22Rv1 (cell line): Measurements from ENCODE around the gene SRC.

Source experiments
- H3K27ac ChIP-seq: fragments of 450-650 bp; 2 replicates; pipeline ENCODE4 v1.5.1; 2017
- ZFX ChIP-seq: fragments of 450-650 bp; IDR thresholded peaks from 2 replicates; pipeline ENCODE4 v1.6.1; 2017; ENCODE audit warnings: antibody characterized with exemption, borderline replicate concordance
- TF ChIP-seq, protein P1 (sequence below): fragments of 450-650 bp; IDR thresholded peaks from 2 replicates; pipeline ENCODE4 v1.5.1; 2017; ENCODE audit warnings: mild to moderate bottlenecking

SRC gene

GRCh38 chr20:37418591-37419109 is 72.7 kb downstream of the SRC start:
- no peak overlapping the region for H3K27ac ChIP-seq
- TF ChIP-seq, protein P1, sequence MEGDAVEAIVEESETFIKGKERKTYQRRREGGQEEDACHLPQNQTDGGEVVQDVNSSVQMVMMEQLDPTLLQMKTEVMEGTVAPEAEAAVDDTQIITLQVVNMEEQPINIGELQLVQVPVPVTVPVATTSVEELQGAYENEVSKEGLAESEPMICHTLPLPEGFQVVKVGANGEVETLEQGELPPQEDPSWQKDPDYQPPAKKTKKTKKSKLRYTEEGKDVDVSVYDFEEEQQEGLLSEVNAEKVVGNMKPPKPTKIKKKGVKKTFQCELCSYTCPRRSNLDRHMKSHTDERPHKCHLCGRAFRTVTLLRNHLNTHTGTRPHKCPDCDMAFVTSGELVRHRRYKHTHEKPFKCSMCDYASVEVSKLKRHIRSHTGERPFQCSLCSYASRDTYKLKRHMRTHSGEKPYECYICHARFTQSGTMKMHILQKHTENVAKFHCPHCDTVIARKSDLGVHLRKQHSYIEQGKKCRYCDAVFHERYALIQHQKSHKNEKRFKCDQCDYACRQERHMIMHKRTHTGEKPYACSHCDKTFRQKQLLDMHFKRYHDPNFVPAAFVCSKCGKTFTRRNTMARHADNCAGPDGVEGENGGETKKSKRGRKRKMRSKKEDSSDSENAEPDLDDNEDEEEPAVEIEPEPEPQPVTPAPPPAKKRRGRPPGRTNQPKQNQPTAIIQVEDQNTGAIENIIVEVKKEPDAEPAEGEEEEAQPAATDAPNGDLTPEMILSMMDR: no peak
- no peak for TF ChIP-seq ZFX

DNA sequence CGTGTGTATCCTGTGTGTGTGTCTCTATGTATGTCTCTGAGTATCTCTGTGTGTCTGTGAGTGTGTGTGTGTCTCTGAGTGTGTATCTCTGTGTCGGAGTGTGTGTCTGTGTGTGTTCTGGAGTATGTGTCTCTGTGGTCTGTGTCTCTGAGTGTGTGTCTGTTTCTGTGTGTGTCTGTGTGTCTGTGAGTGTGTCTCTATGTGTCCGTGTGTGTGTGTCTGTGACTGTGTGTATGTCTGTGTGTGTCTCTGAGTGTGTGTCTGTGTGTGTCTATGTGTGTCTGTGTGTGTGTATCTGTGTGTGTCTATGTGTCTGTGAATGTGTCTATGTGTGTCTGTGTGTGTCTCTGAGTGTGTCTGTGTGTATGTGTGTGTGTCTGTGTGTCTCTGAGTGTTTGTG is 73.4 kb downstream of the SRC start:
- no peak for TF ChIP-seq ZFX
- TF ChIP-seq, protein P1: no peak
- H3K27ac ChIP-seq: no peak overlapping the region

DNA sequence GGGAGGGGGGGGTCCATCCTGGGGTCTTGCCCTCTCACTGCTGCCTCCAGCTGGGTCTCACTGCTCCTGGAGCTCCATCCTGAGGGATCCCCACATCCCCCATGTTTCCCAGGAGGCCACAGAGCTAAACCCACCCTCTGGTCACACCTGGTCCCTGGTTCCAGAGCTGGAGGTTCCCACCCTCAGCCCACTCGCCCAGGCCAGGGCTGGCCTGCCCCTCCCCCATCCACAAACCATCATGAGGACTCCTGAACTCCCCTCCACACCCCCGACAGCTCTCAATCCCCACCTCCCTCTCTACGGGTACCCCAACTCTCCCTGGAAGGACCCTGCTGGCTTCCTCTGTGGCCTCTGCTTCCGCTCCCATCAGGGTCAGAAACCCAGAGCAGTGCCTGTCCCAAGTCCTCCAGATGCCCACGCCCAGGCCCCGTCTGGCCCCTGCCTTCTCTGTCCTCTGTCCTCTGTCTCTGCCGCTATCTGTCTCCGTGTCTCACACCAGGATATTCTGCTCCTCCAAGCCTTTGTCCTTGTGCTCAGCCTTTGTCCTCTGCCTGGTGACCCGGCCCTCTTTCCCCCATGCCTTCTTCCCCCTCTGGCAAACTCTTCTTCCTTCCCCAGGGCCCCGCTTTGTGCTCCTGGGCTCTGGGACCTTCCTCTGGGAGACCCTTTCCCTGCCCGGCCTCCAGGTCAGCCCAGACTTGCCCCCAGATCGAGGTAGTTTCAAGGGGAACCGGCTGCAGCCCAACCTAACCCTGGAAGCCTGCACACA is 74.0 kb downstream of the SRC start:
- no peak for TF ChIP-seq ZFX
- TF ChIP-seq, protein P1: no peak
- H3K27ac ChIP-seq: no peak overlapping the region

DNA sequence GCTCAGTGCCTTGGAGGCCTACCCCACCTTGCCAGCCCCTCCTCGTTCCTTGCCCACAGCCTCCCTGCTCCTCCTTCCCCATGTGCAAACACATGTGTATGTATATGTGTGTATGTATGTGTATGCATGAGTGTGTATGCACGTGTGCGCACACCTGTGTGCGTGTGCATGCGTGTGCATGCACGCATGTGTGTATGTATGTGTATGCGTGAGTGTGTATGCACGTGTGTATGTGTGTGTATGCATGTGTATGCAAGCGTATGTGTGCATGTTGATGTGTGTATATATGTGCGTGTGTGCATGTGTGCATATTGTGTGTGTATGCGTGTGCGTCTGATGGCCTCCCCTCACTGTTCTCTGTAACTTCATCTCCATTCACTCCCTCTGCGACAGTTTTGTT is 74.7 kb downstream of the SRC start:
- TF ChIP-seq, protein P1: no peak
- TF ChIP-seq ZFX: no peak
- H3K27ac ChIP-seq: no peak overlapping the region

- no peak overlapping the region for H3K27ac ChIP-seq
These were observed 75.3 kb downstream of the SRC start for GRCh38 chr20:37421060-37421905.

DNA sequence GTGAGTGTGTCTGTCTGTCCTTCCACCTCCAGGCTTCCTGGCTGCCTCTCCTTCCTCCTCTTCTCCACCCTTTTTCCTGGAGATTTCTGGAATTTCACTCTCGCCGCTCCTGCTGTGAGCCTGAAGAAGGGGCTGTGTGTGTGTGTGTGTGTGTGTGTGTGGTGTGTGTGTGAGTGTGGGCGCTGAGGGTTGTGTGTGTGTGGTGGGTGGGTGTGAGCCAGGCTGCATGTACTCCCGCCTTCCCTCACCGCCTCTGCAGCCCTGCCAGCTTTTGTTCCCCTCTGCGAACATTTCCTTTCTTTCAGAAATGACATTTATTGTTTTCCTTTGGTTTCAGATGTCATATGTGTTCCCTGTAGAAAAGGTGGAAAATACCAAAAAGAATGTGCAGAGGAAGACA is 76.0 kb downstream of the SRC start:
- TF ChIP-seq, protein P1: no peak
- no peak for TF ChIP-seq ZFX
- no peak overlapping the region for H3K27ac ChIP-seq

More at GRCh38 chr20:37421060-37421905, 75.3 kb downstream of the SRC start:
- TF ChIP-seq, protein P1: no peak
- no peak for TF ChIP-seq ZFX
